Neural progenitor cell (in vitro differentiated cells): ENCODE measurements around the gene NEURL1.
"Not testable (repeated sequence)": the region's sequence is repeated elsewhere in the genome, so short reads cannot be mapped to it uniquely, and the experiment has no call there.

Source experiments
- EZH2 ChIP-seq: fragments of 200-600 bp; sonication (generic); IDR thresholded peaks from 2 replicates; pipeline ENCODE4 v1.6.1; 2017; ENCODE audit warnings: antibody characterized with exemption, mild to moderate bottlenecking, moderate library complexity
- EZH2phosphoT487 ChIP-seq: fragments of 200-600 bp; sonication (generic); IDR thresholded peaks from 2 replicates; pipeline ENCODE4 v1.6.1; 2017; ENCODE audit warnings: antibody characterized with exemption

DNA sequence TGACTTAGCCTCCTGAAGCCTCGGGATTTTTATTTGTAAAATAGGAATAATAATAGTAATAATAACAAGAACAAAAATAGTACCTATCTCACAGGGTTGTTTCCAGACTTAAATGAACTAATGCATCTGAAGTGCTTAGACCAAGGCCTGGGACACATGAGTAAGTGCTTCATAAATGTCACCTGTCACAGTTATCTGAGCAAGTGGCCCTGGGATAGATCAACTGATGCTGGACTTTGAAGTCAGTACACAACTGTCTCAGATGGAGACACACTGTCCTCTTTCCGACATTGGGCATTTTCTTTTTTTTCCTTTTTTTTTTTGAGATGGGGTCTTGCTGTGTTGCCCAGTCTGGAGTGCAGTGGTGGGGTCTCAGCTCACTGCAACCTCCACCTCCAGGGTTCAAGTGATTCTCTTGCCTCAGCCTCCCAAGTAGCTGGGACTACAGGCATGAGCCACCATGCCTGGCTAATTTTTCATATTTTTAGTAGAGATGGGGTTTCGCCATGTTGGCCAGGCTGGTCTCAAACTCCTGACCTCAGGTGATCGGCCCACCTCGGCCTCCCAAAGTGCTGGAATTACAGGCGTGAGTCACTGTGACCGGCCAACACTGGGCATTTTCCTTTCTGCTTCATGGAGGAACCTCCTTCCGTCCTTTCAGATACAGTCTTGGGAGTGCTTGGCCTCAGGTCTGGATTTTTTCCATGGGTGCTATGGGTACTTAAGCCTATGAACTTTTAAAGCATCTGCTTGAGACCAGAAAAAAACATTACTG is 6.7 kb upstream of the NEURL1 start:
- TF ChIP-seq EZH2, EZH2phosphoT487: not testable (repeated sequence)
